ENCODE measurements around the gene KIF9. TPM values are rescaled to one million over a fixed set of nuclear protein-coding genes. Genes with fewer than 3 reads are reported as not detected.
"Not testable (repeated sequence)": the region's sequence is repeated elsewhere in the genome, so short reads cannot be mapped to it uniquely, and the experiment has no call there.

Gene KIF9
- polyA plus RNA-seq, 1 donor (not counting 4 experiments of a cell fraction or from before 2014, with no cell fraction given): 9.2 TPM

DNA sequence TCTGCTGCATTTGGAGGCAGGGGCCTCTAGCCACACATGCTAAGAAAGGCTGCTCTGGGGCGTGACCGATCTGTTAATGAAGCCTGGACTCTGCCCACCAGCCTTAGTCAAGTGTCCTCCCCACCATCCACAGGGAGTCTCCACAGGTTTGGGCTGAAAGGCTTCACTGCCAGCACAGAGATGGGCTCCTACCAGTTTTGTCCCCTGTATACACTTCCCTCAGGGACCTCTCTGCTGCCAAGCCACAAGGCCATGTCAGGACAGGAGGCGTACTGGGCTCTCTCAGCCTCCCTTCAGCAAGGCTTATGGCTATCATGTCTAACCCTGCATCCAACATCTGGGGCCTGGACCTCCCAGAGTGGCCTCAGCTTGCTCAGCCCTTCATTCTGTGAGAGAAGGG is 23.5 kb downstream of the KIF9 start:
- dilution Hi-C loops (cut with MboI; ENCODE audit: extremely low pct_ligation_motif_present, low sequenced_read_pairs): no loop called here
- H3K27ac ChIP-seq (ENCODE audit: control insufficient read depth, insufficient read depth, low read length): no peak overlapping the region
- no peaks in the 10 kb centered on the region for H3K79me2 ChIP-seq (ENCODE audit: control insufficient read depth, insufficient read depth, low read length)
- H3K4me1 ChIP-seq (ENCODE audit: control insufficient read depth, extremely low read depth, insufficient read depth, low read length): peaks cover 9% of the 10 kb centered on the region
- no peaks in the 10 kb centered on the region for H3K36me3 ChIP-seq (ENCODE audit: control insufficient read depth in 2 of 2, extremely low read depth in 1 of 2, insufficient read depth in 2 of 2, low read length in 2 of 2)
- no peaks in the 10 kb centered on the region for H3K9me3 ChIP-seq (ENCODE audit: control insufficient read depth, low read depth, low read length)
- no peak overlapping the region for H3K4me2 ChIP-seq (ENCODE audit: control insufficient read depth, extremely low read depth, insufficient read depth, low read depth, low read length)
- DNase-seq (ENCODE audit: low read depth, low spot score): no peak
- H3K27me3 ChIP-seq (ENCODE audit: control insufficient read depth, extremely low read depth, insufficient read depth, low read length): no peaks in the 10 kb centered on the region
- FAIRE-seq: no peak
- TF ChIP-seq EZH2 (IDR thresholded peaks at IDR 0.05; ENCODE audit: low read length): no peak
- TF ChIP-seq, protein P1, sequence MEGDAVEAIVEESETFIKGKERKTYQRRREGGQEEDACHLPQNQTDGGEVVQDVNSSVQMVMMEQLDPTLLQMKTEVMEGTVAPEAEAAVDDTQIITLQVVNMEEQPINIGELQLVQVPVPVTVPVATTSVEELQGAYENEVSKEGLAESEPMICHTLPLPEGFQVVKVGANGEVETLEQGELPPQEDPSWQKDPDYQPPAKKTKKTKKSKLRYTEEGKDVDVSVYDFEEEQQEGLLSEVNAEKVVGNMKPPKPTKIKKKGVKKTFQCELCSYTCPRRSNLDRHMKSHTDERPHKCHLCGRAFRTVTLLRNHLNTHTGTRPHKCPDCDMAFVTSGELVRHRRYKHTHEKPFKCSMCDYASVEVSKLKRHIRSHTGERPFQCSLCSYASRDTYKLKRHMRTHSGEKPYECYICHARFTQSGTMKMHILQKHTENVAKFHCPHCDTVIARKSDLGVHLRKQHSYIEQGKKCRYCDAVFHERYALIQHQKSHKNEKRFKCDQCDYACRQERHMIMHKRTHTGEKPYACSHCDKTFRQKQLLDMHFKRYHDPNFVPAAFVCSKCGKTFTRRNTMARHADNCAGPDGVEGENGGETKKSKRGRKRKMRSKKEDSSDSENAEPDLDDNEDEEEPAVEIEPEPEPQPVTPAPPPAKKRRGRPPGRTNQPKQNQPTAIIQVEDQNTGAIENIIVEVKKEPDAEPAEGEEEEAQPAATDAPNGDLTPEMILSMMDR (optimal IDR thresholded peaks at IDR 0.05 in 1 of 3, IDR thresholded peaks at IDR 0.05 in 1 of 3, conservative IDR thresholded peaks at IDR 0.05 in 1 of 3; ENCODE audit: extremely low read depth in 1 of 3, insufficient read depth in 2 of 3, low read length in 3 of 3): no peak
- H3K9ac ChIP-seq (ENCODE audit: control insufficient read depth, extremely low read depth, insufficient read depth, low read length): no peak overlapping the region
- H3K9me1 ChIP-seq (ENCODE audit: control insufficient read depth, extremely low read depth, insufficient read depth, low read length): no peaks in the 10 kb centered on the region
- H2AFZ ChIP-seq (ENCODE audit: control insufficient read depth, low read length): no peak overlapping the region
- no peaks in the 10 kb centered on the region for H4K20me1 ChIP-seq (ENCODE audit: control insufficient read depth, extremely low read depth, insufficient read depth, low read length)
- no peak overlapping the region for H3K4me3 ChIP-seq (ENCODE audit: control insufficient read depth in 2 of 3, extremely low read depth in 1 of 3, insufficient read depth in 2 of 3, low read depth in 1 of 3, low read length in 3 of 3)

- H2AFZ ChIP-seq (ENCODE audit: control insufficient read depth, low read length); FAIRE-seq; H3K9ac ChIP-seq (ENCODE audit: control insufficient read depth, extremely low read depth, insufficient read depth, low read length); DNase-seq (ENCODE audit: low read depth, low spot score); H3K4me2 ChIP-seq (ENCODE audit: control insufficient read depth, extremely low read depth, insufficient read depth, low read depth, low read length); H4K20me1 ChIP-seq (ENCODE audit: control insufficient read depth, extremely low read depth, insufficient read depth, low read length); dilution Hi-C loops (cut with MboI; ENCODE audit: extremely low pct_ligation_motif_present, low sequenced_read_pairs); H3K36me3 ChIP-seq (ENCODE audit: control insufficient read depth in 2 of 2, extremely low read depth in 1 of 2, insufficient read depth in 2 of 2, low read length in 2 of 2); H3K27ac ChIP-seq (ENCODE audit: control insufficient read depth, insufficient read depth, low read length); H3K9me3 ChIP-seq (ENCODE audit: control insufficient read depth, low read depth, low read length); H3K79me2 ChIP-seq (ENCODE audit: control insufficient read depth, insufficient read depth, low read length); H3K4me1 ChIP-seq (ENCODE audit: control insufficient read depth, extremely low read depth, insufficient read depth, low read length); H3K27me3 ChIP-seq (ENCODE audit: control insufficient read depth, extremely low read depth, insufficient read depth, low read length); H3K9me1 ChIP-seq (ENCODE audit: control insufficient read depth, extremely low read depth, insufficient read depth, low read length); H3K4me3 ChIP-seq (ENCODE audit: control insufficient read depth in 2 of 3, extremely low read depth in 1 of 3, insufficient read depth in 2 of 3, low read depth in 1 of 3, low read length in 3 of 3): not testable (repeated sequence)
Measured at GRCh38 chr3:47256331-47256730, 26.3 kb downstream of the KIF9 start.

DNA sequence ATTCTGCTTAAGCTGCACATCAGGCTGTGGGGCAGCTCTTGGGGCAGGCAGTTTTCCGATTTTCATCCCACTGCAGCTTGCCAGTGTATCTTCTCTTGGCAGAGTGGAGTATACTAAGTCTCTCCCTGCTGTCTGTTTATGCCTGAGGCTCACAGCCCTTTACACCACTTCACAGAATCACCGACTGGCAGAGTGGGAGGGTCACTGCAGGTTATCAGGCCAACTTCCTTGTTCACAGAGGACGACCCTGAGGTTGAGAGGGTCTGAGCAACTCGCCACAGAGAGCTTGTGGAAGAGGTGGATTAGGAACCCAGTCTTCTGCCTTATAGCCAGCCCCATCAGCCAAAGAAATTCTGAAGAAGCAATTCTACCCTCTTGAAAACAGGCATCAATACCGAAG is 30.9 kb downstream of the KIF9 start:
- H3K4me1 ChIP-seq (ENCODE audit: control insufficient read depth, extremely low read depth, insufficient read depth, low read length): no peaks in the 10 kb centered on the region
- H2AFZ ChIP-seq (ENCODE audit: control insufficient read depth, low read length): no peak overlapping the region
- DNase-seq (ENCODE audit: low read depth, low spot score) (no peak), FAIRE-seq (no peak)
- no peaks in the 10 kb centered on the region for H4K20me1 ChIP-seq (ENCODE audit: control insufficient read depth, extremely low read depth, insufficient read depth, low read length)
- H3K4me3 ChIP-seq (ENCODE audit: control insufficient read depth in 2 of 3, extremely low read depth in 1 of 3, insufficient read depth in 2 of 3, low read depth in 1 of 3, low read length in 3 of 3): no peak overlapping the region
- H3K36me3 ChIP-seq (ENCODE audit: control insufficient read depth in 2 of 2, extremely low read depth in 1 of 2, insufficient read depth in 2 of 2, low read length in 2 of 2): no peaks in the 10 kb centered on the region
- H3K9ac ChIP-seq (ENCODE audit: control insufficient read depth, extremely low read depth, insufficient read depth, low read length): no peak overlapping the region
- H3K27ac ChIP-seq (ENCODE audit: control insufficient read depth, insufficient read depth, low read length): no peak overlapping the region
- no peak overlapping the region for H3K4me2 ChIP-seq (ENCODE audit: control insufficient read depth, extremely low read depth, insufficient read depth, low read depth, low read length)
- no peak for TF ChIP-seq EZH2 (IDR thresholded peaks at IDR 0.05; ENCODE audit: low read length)
- TF ChIP-seq, protein P1 (optimal IDR thresholded peaks at IDR 0.05 in 1 of 3, IDR thresholded peaks at IDR 0.05 in 1 of 3, conservative IDR thresholded peaks at IDR 0.05 in 1 of 3; ENCODE audit: extremely low read depth in 1 of 3, insufficient read depth in 2 of 3, low read length in 3 of 3): no peak
- H3K9me1 ChIP-seq (ENCODE audit: control insufficient read depth, extremely low read depth, insufficient read depth, low read length): no peaks in the 10 kb centered on the region
- no peaks in the 10 kb centered on the region for H3K27me3 ChIP-seq (ENCODE audit: control insufficient read depth, extremely low read depth, insufficient read depth, low read length)
- H3K79me2 ChIP-seq (ENCODE audit: control insufficient read depth, insufficient read depth, low read length): no peaks in the 10 kb centered on the region
- dilution Hi-C loops (cut with MboI; ENCODE audit: extremely low pct_ligation_motif_present, low sequenced_read_pairs): no loop called here
- H3K9me3 ChIP-seq (ENCODE audit: control insufficient read depth, low read depth, low read length): no peaks in the 10 kb centered on the region

DNA sequence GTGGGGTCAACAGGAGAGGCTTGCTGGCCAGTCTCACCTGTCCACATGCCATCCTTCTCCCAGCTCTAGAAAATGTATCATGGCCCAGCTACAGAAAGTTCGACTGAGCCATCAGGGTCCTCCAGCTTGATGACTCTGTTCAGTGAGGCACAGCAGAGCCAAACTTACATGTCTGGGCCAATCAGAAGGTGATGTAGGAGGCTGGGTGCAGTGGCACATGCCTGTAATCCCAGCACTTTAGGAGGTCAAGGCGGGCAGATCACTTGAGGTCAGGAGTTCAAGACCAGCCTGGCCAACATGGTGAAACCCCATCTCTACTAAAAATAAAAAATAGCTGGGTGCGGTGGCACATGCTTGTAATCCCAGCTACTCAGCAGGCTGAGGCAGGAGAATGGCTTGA is 31.5 kb downstream of the KIF9 start:
- H2AFZ ChIP-seq (ENCODE audit: control insufficient read depth, low read length); H3K4me1 ChIP-seq (ENCODE audit: control insufficient read depth, extremely low read depth, insufficient read depth, low read length); H3K36me3 ChIP-seq (ENCODE audit: control insufficient read depth in 2 of 2, extremely low read depth in 1 of 2, insufficient read depth in 2 of 2, low read length in 2 of 2); H3K9me1 ChIP-seq (ENCODE audit: control insufficient read depth, extremely low read depth, insufficient read depth, low read length); FAIRE-seq; H3K9ac ChIP-seq (ENCODE audit: control insufficient read depth, extremely low read depth, insufficient read depth, low read length); H3K79me2 ChIP-seq (ENCODE audit: control insufficient read depth, insufficient read depth, low read length); H3K4me3 ChIP-seq (ENCODE audit: control insufficient read depth in 2 of 3, extremely low read depth in 1 of 3, insufficient read depth in 2 of 3, low read depth in 1 of 3, low read length in 3 of 3); DNase-seq (ENCODE audit: low read depth, low spot score); H3K27ac ChIP-seq (ENCODE audit: control insufficient read depth, insufficient read depth, low read length); H3K9me3 ChIP-seq (ENCODE audit: control insufficient read depth, low read depth, low read length); H3K4me2 ChIP-seq (ENCODE audit: control insufficient read depth, extremely low read depth, insufficient read depth, low read depth, low read length); dilution Hi-C loops (cut with MboI; ENCODE audit: extremely low pct_ligation_motif_present, low sequenced_read_pairs); H4K20me1 ChIP-seq (ENCODE audit: control insufficient read depth, extremely low read depth, insufficient read depth, low read length); H3K27me3 ChIP-seq (ENCODE audit: control insufficient read depth, extremely low read depth, insufficient read depth, low read length): not testable (repeated sequence)

All from keratinocyte (primary cell).